Caco-2 (cell line): Measurements from ENCODE around the gene ZNF324. TPM values are rescaled to one million over a fixed set of nuclear protein-coding genes. Genes with fewer than 3 reads are reported as not detected.
"Not testable (repeated sequence)": the region's sequence is repeated elsewhere in the genome, so short reads cannot be mapped to it uniquely, and the experiment has no call there.

Source experiments
- BruUV-seq: library from RNA; stranded (reverse); fragments of 400-500 nt; replicated peaks from 2 replicates; lab custom pipeline; 2021; lab: Mats Ljungman, UMichigan
- CTCF ChIA-PET: fragments of 300-600 bp; sonication (Branson Sonifier 250); formaldehyde crosslinking; loops from one replicate; lab custom pipeline; 2022; ENCODE audit warnings: antibody characterized with exemption; lab: Charles Lee
- POLR2A ChIA-PET: fragments of 300-600 bp; sonication (Branson Sonifier 250); formaldehyde crosslinking; loops from one replicate; lab custom pipeline; 2022; ENCODE audit warnings: antibody characterized with exemption; lab: Charles Lee
- DNase-seq, 2 experiments: peaks; one replicate each; pipeline versions ENCODE4 v3.0.0 to v3.0.0-alpha.2; 2020 to 2022
- H3K27me3 ChIP-seq: replicated peaks from 2 replicates; pipeline ENCODE4 v1.6.0; 2011; ENCODE audit warnings: low read length; ENCODE audit not compliant: control insufficient read depth, insufficient read depth
- H3K36me3 ChIP-seq: 2 replicates; pipeline ENCODE4 v1.5.1; 2011; ENCODE audit warnings: low read length; ENCODE audit not compliant: control insufficient read depth, insufficient read depth
- H3K4me1 ChIP-seq: fragments of 250-450 bp; sonication (Bioruptor Pico); 2 replicates; pipeline ENCODE4 v1.5.1; 2020; ENCODE audit warnings: mild to moderate bottlenecking
- H3K4me3 ChIP-seq: 2 replicates; pipeline ENCODE4 v1.5.1; 2011; ENCODE audit warnings: low read depth, mild to moderate bottlenecking, control low read depth, low read length
- H3K9me3 ChIP-seq: fragments of 250-450 bp; sonication (Bioruptor Pico); 2 replicates; pipeline ENCODE4 v1.5.1; 2020; ENCODE audit warnings: mild to moderate bottlenecking, moderate library complexity
- H3K27ac Mint-ChIP-seq: one replicate; pipeline ENCODE4 v1.8.0; 2022; ENCODE audit warnings: mixed read lengths; ENCODE audit not compliant: unreplicated experiment
- H3K27me3 Mint-ChIP-seq: one replicate; pipeline ENCODE4 v1.8.0; 2022; ENCODE audit warnings: mixed read lengths; ENCODE audit not compliant: insufficient read depth, unreplicated experiment
- H3K36me3 Mint-ChIP-seq: one replicate; pipeline ENCODE4 v1.8.0; 2022; ENCODE audit warnings: mild to moderate bottlenecking, mixed read lengths; ENCODE audit not compliant: insufficient read depth, unreplicated experiment
- H3K4me1 Mint-ChIP-seq: one replicate; pipeline ENCODE4 v1.8.0; 2022; ENCODE audit warnings: low read depth, mixed read lengths; ENCODE audit not compliant: unreplicated experiment
- H3K4me3 Mint-ChIP-seq: one replicate; pipeline ENCODE4 v1.8.0; 2022; ENCODE audit warnings: mild to moderate bottlenecking, moderate library complexity, mixed read lengths; ENCODE audit not compliant: unreplicated experiment
- H3K9me3 Mint-ChIP-seq: one replicate; pipeline ENCODE4 v1.8.0; 2022; ENCODE audit warnings: mixed read lengths; ENCODE audit not compliant: unreplicated experiment
- intact Hi-C: fragments of 100-400 bp; cut with micrococcal nuclease; formaldehyde crosslinking; loops from one replicate; pipeline ENCODE4 v1.10.0; 2022; ENCODE audit not compliant: unreplicated experiment
- total RNA-seq: library from RNA; stranded (reverse); gene quantifications from 2 replicates; pipeline ENCODE4 v1.2.3, GENCODE V29; 2022
- TF ChIP-seq, protein P1 (sequence below), 2 experiments: fragments of 200-600 bp in 1 of 2; IDR thresholded peaks; 1 replicate in 1 of 2; 2 replicates in 1 of 2; pipeline versions ENCODE4 v1.5.1 to v1.8.0; 2011 to 2022; ENCODE audit warnings: antibody characterized with exemption in 1 of 2, control low read depth in 1 of 2, inconsistent platforms in 1 of 2, low read depth in 1 of 2, low read length in 1 of 2, mild to moderate bottlenecking in 1 of 2, moderate library complexity in 1 of 2; ENCODE audit not compliant: insufficient read depth in 1 of 2, severe bottlenecking in 1 of 2, unreplicated experiment in 1 of 2

The ZNF324 gene
- total RNA-seq, 1 experiment from 2014 or later = 10.6 TPM

DNA sequence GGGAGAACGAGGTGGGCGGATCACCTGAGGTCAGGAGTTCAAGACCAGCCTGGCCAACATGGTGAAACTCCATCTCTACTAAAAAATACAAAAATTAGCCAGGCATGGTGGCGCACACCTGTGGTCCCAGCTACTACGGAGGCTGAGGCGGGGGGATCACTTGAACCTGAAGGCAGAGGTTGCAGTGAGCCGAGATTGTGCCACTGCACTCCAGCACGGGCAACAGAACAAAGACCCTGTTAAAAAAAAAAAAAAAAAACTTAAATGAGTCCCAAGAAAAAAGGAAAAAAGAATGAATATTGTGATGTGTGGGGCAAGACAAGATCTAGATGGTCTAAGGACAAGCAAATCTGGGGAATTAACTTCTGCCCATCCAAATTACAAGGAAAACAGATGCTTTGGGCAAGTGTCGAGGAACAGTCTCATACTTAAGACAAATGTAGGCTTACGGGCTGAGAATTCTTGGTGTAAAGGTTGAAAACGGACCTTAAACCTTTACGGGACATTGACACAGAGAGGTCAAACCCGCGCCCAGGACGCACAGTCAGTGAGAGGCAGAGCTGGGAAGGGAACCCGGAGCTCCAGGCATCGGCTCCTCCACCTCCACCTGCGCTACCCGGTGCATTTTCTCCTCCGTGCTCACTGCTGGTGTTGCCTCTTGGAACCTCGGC lies 656 bp upstream of the ZNF324 start:
- Histone ChIP-seq H3K4me1 (no peaks in the 10 kb centered on the region), H3K36me3 (no peaks in the 10 kb centered on the region; the same call in 1 of the 2 replicates), H3K9me3 (no peaks in the 10 kb centered on the region), H3K27me3 (no peaks in the 10 kb centered on the region), H3K4me3 (peak overlapping the region; percentile 42)
- no peak for DNase-seq
- Mint-ChIP-seq H3K36me3 (peaks cover 15% of the 10 kb centered on the region), H3K27me3 (no peaks in the 10 kb centered on the region), H3K27ac (peak overlapping the region; percentile 60), H3K9me3 (no peaks in the 10 kb centered on the region), H3K4me3 (peak overlapping the region; percentile 81), H3K4me1 (peaks cover 11% of the 10 kb centered on the region)
- BruUV-seq = no TSS peak
- intact Hi-C loops = loop anchor here (1.0 to 5.0 kb wide), 6 partner anchors 15 to 464 kb away; partner anchors contain the start of genes ZBTB45, ZNF324B, ZNF584 and ZNF606
- CTCF ChIA-PET = no interaction called here
- TF ChIP-seq, protein P1, sequence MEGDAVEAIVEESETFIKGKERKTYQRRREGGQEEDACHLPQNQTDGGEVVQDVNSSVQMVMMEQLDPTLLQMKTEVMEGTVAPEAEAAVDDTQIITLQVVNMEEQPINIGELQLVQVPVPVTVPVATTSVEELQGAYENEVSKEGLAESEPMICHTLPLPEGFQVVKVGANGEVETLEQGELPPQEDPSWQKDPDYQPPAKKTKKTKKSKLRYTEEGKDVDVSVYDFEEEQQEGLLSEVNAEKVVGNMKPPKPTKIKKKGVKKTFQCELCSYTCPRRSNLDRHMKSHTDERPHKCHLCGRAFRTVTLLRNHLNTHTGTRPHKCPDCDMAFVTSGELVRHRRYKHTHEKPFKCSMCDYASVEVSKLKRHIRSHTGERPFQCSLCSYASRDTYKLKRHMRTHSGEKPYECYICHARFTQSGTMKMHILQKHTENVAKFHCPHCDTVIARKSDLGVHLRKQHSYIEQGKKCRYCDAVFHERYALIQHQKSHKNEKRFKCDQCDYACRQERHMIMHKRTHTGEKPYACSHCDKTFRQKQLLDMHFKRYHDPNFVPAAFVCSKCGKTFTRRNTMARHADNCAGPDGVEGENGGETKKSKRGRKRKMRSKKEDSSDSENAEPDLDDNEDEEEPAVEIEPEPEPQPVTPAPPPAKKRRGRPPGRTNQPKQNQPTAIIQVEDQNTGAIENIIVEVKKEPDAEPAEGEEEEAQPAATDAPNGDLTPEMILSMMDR (IDR thresholded peaks at IDR 0.05; ENCODE audit: insufficient read depth in 1 of 2, low read depth in 1 of 2, low read length in 1 of 2, severe bottlenecking in 1 of 2, unreplicated experiment in 1 of 2) = no peak
- POLR2A ChIA-PET = interaction anchor here (0.7 to 1.0 kb wide), 2 partner anchors 9 kb away, joined by 3 to 4 read pairs; no protein-coding TSS in a partner anchor

GRCh38 chr19:58468216-58468839 lies 1.4 kb downstream of the ZNF324 start:
- no peaks in the 10 kb centered on the region for H3K4me1 ChIP-seq
- intact Hi-C loops = loop anchor here (5.0 kb wide), 1 partner anchor 466 kb away; the partner anchor contains the start of gene ZNF606
- H3K4me1 Mint-ChIP-seq = peaks cover 11% of the 10 kb centered on the region
- H3K9me3 Mint-ChIP-seq = no peaks in the 10 kb centered on the region
- CTCF ChIA-PET = no interaction called here
- peaks cover 30% of the 10 kb centered on the region for H3K36me3 Mint-ChIP-seq
- peak overlapping the region; percentile 22 for H3K4me3 ChIP-seq
- POLR2A ChIA-PET = no interaction called here
- peak overlapping the region; percentile 81 for H3K4me3 Mint-ChIP-seq
- peaks cover 1% of the 10 kb centered on the region; the same call in 1 of the 2 replicates for H3K36me3 ChIP-seq
- no peaks in the 10 kb centered on the region for H3K9me3 ChIP-seq
- BruUV-seq = no TSS peak
- DNase-seq = peak in 1 of 2 experiments; percentile 21
- H3K27me3 Mint-ChIP-seq = no peaks in the 10 kb centered on the region
- peak overlapping the region; percentile 60 for H3K27ac Mint-ChIP-seq
- H3K27me3 ChIP-seq = no peaks in the 10 kb centered on the region
- TF ChIP-seq, protein P1 (IDR thresholded peaks at IDR 0.05; ENCODE audit: insufficient read depth in 1 of 2, low read depth in 1 of 2, low read length in 1 of 2, severe bottlenecking in 1 of 2, unreplicated experiment in 1 of 2) = no peak

DNA sequence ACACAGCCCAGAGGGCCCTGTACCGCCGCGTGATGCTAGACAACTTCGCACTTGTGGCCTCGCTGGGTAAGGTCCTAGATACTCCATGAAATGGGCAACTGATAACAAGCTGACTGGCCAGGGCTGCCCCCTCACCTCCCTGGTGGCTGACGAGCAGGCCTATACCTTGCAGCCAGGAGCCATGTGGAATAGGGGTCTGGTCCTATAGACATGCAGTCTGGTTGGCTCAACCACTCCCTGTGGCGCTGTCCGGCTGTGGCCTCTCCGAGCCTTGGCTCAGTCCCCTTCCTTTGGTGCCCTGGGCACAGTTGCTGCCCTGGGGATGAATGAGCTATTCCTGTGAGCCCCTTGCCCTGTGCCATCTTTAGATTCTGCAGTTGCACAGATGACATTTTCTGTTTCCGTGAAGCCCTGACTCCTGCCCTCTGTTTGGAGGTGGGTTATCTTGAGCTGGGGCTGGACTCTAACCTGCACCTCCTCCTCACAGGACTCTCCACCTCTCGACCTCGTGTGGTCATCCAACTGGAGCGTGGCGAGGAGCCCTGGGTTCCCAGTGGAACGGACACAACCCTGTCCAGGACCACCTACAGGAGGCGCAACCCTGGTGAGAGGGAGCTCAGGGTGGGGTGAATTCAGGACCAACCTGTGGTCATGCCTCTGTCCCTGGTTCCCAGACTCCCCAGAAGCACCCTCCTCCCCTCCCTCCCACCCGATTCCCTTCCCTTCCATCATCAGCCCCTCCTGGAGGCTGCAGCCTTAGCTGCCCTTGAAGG lies 2.5 kb downstream of the ZNF324 start:
- Histone ChIP-seq H3K4me1 (no peaks in the 10 kb centered on the region), H3K4me3 (no peak overlapping the region), H3K9me3 (no peaks in the 10 kb centered on the region), H3K27me3 (no peaks in the 10 kb centered on the region), H3K36me3 (peaks cover 1% of the 10 kb centered on the region; the same call in 1 of the 2 replicates)
- Mint-ChIP-seq H3K4me1 (peaks cover 11% of the 10 kb centered on the region), H3K36me3 (peaks cover 41% of the 10 kb centered on the region), H3K27me3 (no peaks in the 10 kb centered on the region), H3K4me3 (no peak overlapping the region), H3K27ac (no peak overlapping the region), H3K9me3 (no peaks in the 10 kb centered on the region)
- DNase-seq = no peak
- intact Hi-C loops = loop anchor here (5.0 kb wide), 1 partner anchor 467 kb away; the partner anchor contains the start of gene ZNF606
- TF ChIP-seq, protein P1 (IDR thresholded peaks at IDR 0.05; ENCODE audit: insufficient read depth in 1 of 2, low read depth in 1 of 2, low read length in 1 of 2, severe bottlenecking in 1 of 2, unreplicated experiment in 1 of 2) = no peak
- no TSS peak for BruUV-seq
- POLR2A ChIA-PET = no interaction called here
- CTCF ChIA-PET = no interaction called here

DNA sequence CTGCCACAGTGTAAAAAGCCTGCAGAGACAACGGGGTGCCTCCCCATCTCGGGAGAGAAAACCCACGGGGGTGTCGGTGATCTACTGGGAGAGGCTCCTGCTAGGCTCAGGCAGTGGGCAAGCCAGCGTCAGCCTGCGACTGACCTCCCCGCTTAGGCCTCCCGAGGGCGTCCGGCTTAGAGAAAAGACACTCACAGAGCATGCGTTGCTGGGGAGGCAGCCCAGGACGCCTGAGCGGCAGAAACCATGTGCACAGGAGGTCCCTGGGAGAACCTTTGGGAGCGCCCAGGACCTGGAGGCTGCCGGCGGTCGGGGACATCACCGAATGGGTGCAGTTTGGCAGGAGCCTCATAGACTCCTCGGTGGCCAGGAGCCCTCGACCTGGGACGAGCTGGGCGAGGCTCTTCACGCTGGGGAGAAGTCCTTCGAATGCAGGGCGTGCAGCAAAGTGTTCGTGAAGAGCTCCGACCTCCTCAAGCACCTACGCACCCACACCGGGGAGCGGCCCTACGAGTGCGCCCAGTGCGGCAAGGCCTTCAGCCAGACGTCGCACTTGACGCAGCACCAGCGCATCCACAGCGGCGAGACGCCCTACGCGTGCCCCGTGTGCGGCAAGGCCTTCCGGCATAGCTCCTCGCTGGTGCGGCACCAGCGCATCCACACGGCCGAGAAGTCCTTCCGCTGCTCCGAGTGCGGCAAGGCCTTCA lies 4.1 kb downstream of the ZNF324 start:
- H3K9me3 ChIP-seq, H3K27me3 ChIP-seq, H3K4me3 ChIP-seq, BruUV-seq, H3K9me3 Mint-ChIP-seq, H3K4me1 ChIP-seq, H3K27me3 Mint-ChIP-seq, H3K4me3 Mint-ChIP-seq, H3K27ac Mint-ChIP-seq, H3K36me3 ChIP-seq, DNase-seq, intact Hi-C loops, CTCF ChIA-PET, POLR2A ChIA-PET: not testable (repeated sequence)
- peaks cover 53% of the 10 kb centered on the region for H3K36me3 Mint-ChIP-seq
- H3K4me1 Mint-ChIP-seq = peaks cover 11% of the 10 kb centered on the region
